Measurements from ENCODE around the gene RAB5B. TPM values are rescaled to one million over a fixed set of nuclear protein-coding genes. Genes with fewer than 3 reads are reported as not detected.
"Not testable (repeated sequence)": the region's sequence is repeated elsewhere in the genome, so short reads cannot be mapped to it uniquely, and the experiment has no call there.

Gene RAB5B
- total and polyA plus RNA-seq, 10 of the 15 experiments (the other 5 are each of a cell fraction or from before 2014, with no cell fraction given), result 7.5 to 149 (median 37.8) TPM

- ChIA-PET RAD21 (ENCODE audit: unreplicated experiment) (interaction anchor here (0.6 to 4.8 kb wide), 21 partner anchors 10 to 268 kb away, joined by 3 to 44 read pairs (median 10); partner anchors contain the start of genes PA2G4, PYM1, RAB5B and RPL41), POLR2A (interaction anchor here (0.5 to 2.6 kb wide), 16 partner anchors 10 to 263 kb away, joined by 3 to 46 read pairs (median 6); partner anchors contain the start of genes PYM1 and RAB5B), SMC1A (ENCODE audit: uncharacterized antibody, unreplicated experiment) (interaction anchor here (0.7 to 4.2 kb wide), 14 partner anchors 10 to 259 kb away, joined by 3 to 52 read pairs (median 6); partner anchors contain the start of genes DNAJC14, PYM1 and RAB5B), CTCF (interaction anchor here (0.6 to 6.0 kb wide), 27 partner anchors 9 to 259 kb away, joined by 3 to 107 read pairs (median 5); partner anchors contain the start of genes DGKA, GDF11, ORMDL2 and PA2G4)
- no peaks in the 10 kb centered on the region for H4K20me1 ChIP-seq (ENCODE audit: control insufficient read depth, insufficient read depth)
- ATAC-seq (peak; percentile 15), DNase-seq (ENCODE audit: low read depth, low spot score) (no peak), FAIRE-seq (no peak)
- 38% methylated on average over 4 of the region's 5 CpGs for WGBS (ENCODE audit: insufficient coverage, insufficient replicate concordance, low lambda C conversion rate, missing lambda C conversion rate)
- BruUV-seq (replicated peaks), result no TSS peak
- H3K27ac ChIP-seq (ENCODE audit: control insufficient read depth, insufficient read depth), result 0 out of 2 replicates have a peak overlapping the region, but pooled peaks have one; percentile 20
- H3K9me3 ChIP-seq (replicated peaks; ENCODE audit: control insufficient read depth, insufficient read depth, low read length), result no peaks in the 10 kb centered on the region
- peak overlapping the region; percentile 80 for H2AFZ ChIP-seq (ENCODE audit: control insufficient read depth, low read depth, low read length)
- peak overlapping the region; percentile 74 for H3K4me3 ChIP-seq
- TF ChIP-seq GATAD2B (conservative IDR thresholded peaks at IDR 0.05; ENCODE audit: low read depth) (peak; percentile 10; the same call in 1 of the 2 replicates), POLR2A (IDR thresholded peaks at IDR 0.05; ENCODE audit: low read depth, low read length) (no peak)
- intact Hi-C loops (cut with micrococcal nuclease; ENCODE audit: unreplicated experiment), result loop anchor here (5.0 kb wide), 1 partner anchor 120 kb away; the partner anchor contains the start of genes RPL41 and ZC3H10
- H3K27me3 ChIP-seq (replicated peaks in 1 of 2; ENCODE audit: control insufficient read depth in 2 of 2, insufficient read depth in 2 of 2, low read length in 1 of 2), result no peaks in the 10 kb centered on the region
- H3K9ac ChIP-seq (ENCODE audit: control insufficient read depth, insufficient read depth, low read length), result peak overlapping the region; percentile 72
- in situ Hi-C loops (cut with MboI), result no loop called here
- no peaks in the 10 kb centered on the region for H3K79me2 ChIP-seq (ENCODE audit: control insufficient read depth, insufficient read depth, low read length)
- peak overlapping the region; percentile 88 for H3K4me2 ChIP-seq (ENCODE audit: control insufficient read depth, insufficient read depth)
- H3K36me3 ChIP-seq (ENCODE audit: control insufficient read depth in 2 of 2, insufficient read depth in 2 of 2, low read length in 1 of 2), result peaks cover 1 to 5% of the 10 kb centered on the region in 2 experiments; a peak in 3 of 4 replicates
- peaks cover 3% of the 10 kb centered on the region; the same call in 1 of the 2 replicates for H3K4me1 ChIP-seq (ENCODE audit: control insufficient read depth, insufficient read depth, low read length)
Observed at GRCh38 chr12:55997535-55997859, 23.6 kb downstream of the RAB5B start.

GRCh38 chr12:55999522-55999921 lies 25.6 kb downstream of the RAB5B start:
- H3K27ac ChIP-seq (ENCODE audit: control insufficient read depth, insufficient read depth); DNase-seq (ENCODE audit: low read depth, low spot score); H4K20me1 ChIP-seq (ENCODE audit: control insufficient read depth, insufficient read depth); H3K4me1 ChIP-seq (ENCODE audit: control insufficient read depth, insufficient read depth, low read length); H3K9me3 ChIP-seq (replicated peaks; ENCODE audit: control insufficient read depth, insufficient read depth, low read length); ATAC-seq; FAIRE-seq; H3K79me2 ChIP-seq (ENCODE audit: control insufficient read depth, insufficient read depth, low read length); BruUV-seq (replicated peaks); H3K36me3 ChIP-seq (ENCODE audit: control insufficient read depth in 2 of 2, insufficient read depth in 2 of 2, low read length in 1 of 2); in situ Hi-C loops (cut with MboI); H3K9ac ChIP-seq (ENCODE audit: control insufficient read depth, insufficient read depth, low read length); H2AFZ ChIP-seq (ENCODE audit: control insufficient read depth, low read depth, low read length); POLR2A ChIA-PET; H3K4me2 ChIP-seq (ENCODE audit: control insufficient read depth, insufficient read depth); H3K4me3 ChIP-seq; H3K27me3 ChIP-seq (replicated peaks in 1 of 2; ENCODE audit: control insufficient read depth in 2 of 2, insufficient read depth in 2 of 2, low read length in 1 of 2): not testable (repeated sequence)
- ChIA-PET SMC1A (ENCODE audit: uncharacterized antibody, unreplicated experiment) (interaction anchor here (1.8 to 2.5 kb wide), 2 partner anchors 30 to 67 kb away, joined by 4 to 10 read pairs; no protein-coding TSS in a partner anchor), CTCF (interaction anchor here (0.8 to 6.0 kb wide), 3 partner anchors 29 to 31 kb away, joined by 3 to 107 read pairs (median 4); no protein-coding TSS in a partner anchor), RAD21 (ENCODE audit: unreplicated experiment) (interaction anchor here (1.3 to 1.9 kb wide), 2 partner anchors 26 to 41 kb away, joined by 3 to 6 read pairs; partner anchors contain the start of gene RAB5B)
- intact Hi-C loops (cut with micrococcal nuclease; ENCODE audit: unreplicated experiment), result loop anchor here (5.0 kb wide), 1 partner anchor 118 kb away; the partner anchor contains the start of genes RPL41 and ZC3H10
- 82% methylated on average over 6 of the region's 6 CpGs for WGBS (ENCODE audit: insufficient coverage, insufficient replicate concordance, low lambda C conversion rate, missing lambda C conversion rate)
- peak; percentile 60; the same call in 1 of the 2 replicates for TF ChIP-seq NFYB (IDR thresholded peaks at IDR 0.05; ENCODE audit: insufficient read depth, low read depth, low read length)

DNA sequence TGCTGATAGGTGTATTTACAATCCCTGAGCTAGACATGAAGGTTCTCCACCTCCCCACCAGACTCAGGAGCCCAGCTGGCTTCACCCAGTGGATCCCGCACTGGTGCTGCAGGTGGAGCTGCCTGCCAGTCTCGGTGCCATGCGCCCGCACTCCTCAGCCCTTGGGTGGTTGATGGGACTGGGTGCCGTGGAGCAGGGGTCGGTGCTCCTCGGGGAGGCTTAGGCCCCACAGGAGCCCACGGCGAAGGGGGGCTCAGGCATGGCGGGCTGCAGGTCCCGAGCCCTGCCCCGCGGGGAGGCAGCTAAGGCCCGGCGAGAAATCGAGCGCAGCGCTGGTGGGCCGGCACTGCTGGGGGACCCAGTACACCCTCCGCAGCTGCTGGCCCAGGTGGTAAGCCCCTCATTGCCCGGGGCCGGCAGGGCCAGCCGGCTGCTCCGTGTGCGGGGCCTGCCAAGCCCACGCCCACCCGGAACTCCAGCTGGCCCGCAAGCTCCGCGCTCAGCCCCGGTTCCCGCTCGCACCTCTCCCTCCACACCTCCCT lies 26.2 kb downstream of the RAB5B start:
- H3K79me2 ChIP-seq (ENCODE audit: control insufficient read depth, insufficient read depth, low read length); H3K36me3 ChIP-seq (ENCODE audit: control insufficient read depth in 2 of 2, insufficient read depth in 2 of 2, low read length in 1 of 2); H3K27ac ChIP-seq (ENCODE audit: control insufficient read depth, insufficient read depth); in situ Hi-C loops (cut with MboI); RAD21 ChIA-PET (ENCODE audit: unreplicated experiment); H2AFZ ChIP-seq (ENCODE audit: control insufficient read depth, low read depth, low read length); H3K27me3 ChIP-seq (replicated peaks in 1 of 2; ENCODE audit: control insufficient read depth in 2 of 2, insufficient read depth in 2 of 2, low read length in 1 of 2); ATAC-seq; H3K9ac ChIP-seq (ENCODE audit: control insufficient read depth, insufficient read depth, low read length); H3K4me1 ChIP-seq (ENCODE audit: control insufficient read depth, insufficient read depth, low read length); H3K4me2 ChIP-seq (ENCODE audit: control insufficient read depth, insufficient read depth); H3K4me3 ChIP-seq; H4K20me1 ChIP-seq (ENCODE audit: control insufficient read depth, insufficient read depth); DNase-seq (ENCODE audit: low read depth, low spot score); FAIRE-seq; H3K9me3 ChIP-seq (replicated peaks; ENCODE audit: control insufficient read depth, insufficient read depth, low read length); BruUV-seq (replicated peaks): not testable (repeated sequence)
- ChIA-PET POLR2A (interaction anchor here (0.9 to 1.2 kb wide), 2 partner anchors 17 to 26 kb away, joined by 3 to 5 read pairs; partner anchors contain the start of gene RAB5B), SMC1A (ENCODE audit: uncharacterized antibody, unreplicated experiment) (interaction anchor here (2.5 kb wide), 1 partner anchor 30 kb away, joined by 10 read pairs; no protein-coding TSS in a partner anchor), CTCF (interaction anchor here (0.8 to 6.0 kb wide), 2 partner anchors 28 to 29 kb away, joined by 3 to 107 read pairs; no protein-coding TSS in a partner anchor)
- intact Hi-C loops (cut with micrococcal nuclease; ENCODE audit: unreplicated experiment), result loop anchor here (5.0 kb wide), 1 partner anchor 117 kb away; the partner anchor contains the start of genes RPL41 and ZC3H10
- 98% methylated on average over 20 of the region's 33 CpGs for whole genome bisulfite sequencing (ENCODE audit: insufficient coverage, insufficient replicate concordance, low lambda C conversion rate, missing lambda C conversion rate)
